Measurements from ENCODE around the gene MYOF. TPM values are rescaled to one million over a fixed set of nuclear protein-coding genes. Genes with fewer than 3 reads are reported as not detected.

MYOF gene
- total and polyA plus RNA-seq, 8 donors: 5.0 to 111 (median 36.0) TPM

DNA sequence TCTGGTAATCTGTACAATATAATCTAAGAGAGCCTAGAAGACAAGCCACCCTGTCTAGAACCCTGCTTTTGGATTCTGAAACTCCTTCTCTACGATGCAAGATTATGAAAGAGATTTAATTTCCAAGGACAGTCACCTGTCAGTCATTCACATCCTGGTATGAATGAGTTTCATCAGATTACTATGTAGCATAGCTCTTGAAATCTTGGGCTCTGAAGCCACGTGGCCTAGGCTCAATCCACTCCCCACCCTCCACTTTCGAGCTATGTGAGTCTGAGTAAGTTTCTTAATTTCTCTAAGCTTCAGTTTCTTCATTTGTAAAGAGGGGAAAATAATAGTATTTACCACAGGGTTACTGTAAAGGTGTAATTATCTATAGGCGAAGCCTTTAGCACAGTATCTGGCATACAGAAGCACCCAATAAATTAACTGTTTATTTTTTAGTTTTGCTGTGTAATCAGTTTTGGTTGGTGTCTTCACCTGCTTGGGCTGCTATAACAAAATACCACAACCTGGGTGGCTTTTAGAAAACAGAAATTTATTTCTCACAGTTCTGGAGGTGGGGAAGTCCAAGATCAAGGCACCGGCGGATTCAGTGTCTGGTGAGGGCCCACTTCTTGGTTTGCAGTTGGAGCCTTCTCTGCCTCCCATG is 71.3 kb downstream of the MYOF start:
- peaks cover 0 to 32% (median 9%) of the 10 kb centered on the region in 4 donors for H3K4me1 ChIP-seq
- DNase-seq: no peak
- no peaks in the 10 kb centered on the region for H3K27me3 ChIP-seq
- no peak overlapping the region for H3K4me3 ChIP-seq
- intact Hi-C loops (cut with DNase I; ENCODE audit: low total_unique reads): no loop called here
- no peak for TF ChIP-seq POLR2AphosphoS5 (IDR thresholded peaks at IDR 0.05)
- no peaks in the 10 kb centered on the region for H3K9me3 ChIP-seq
- peaks cover 4 to 42% (median 25%) of the 10 kb centered on the region in 4 donors for H3K36me3 ChIP-seq
- H3K27ac ChIP-seq: no peak overlapping the region
- WGBS, 5 donors: 76 to 94% (median 84%) methylated on average over 6 of the region's 6 CpGs

- no peak for DNase-seq
- H3K36me3 ChIP-seq: peaks cover 4 to 40% (median 28%) of the 10 kb centered on the region in 4 donors
- no peak overlapping the region for H3K27ac ChIP-seq
- WGBS, 5 donors: 70 to 82% (median 78%) methylated on average over 8 of the region's 8 CpGs
- no peak overlapping the region for H3K4me3 ChIP-seq
- no peaks in the 10 kb centered on the region for H3K9me3 ChIP-seq
- intact Hi-C loops (cut with DNase I; ENCODE audit: low total_unique reads): no loop called here
- no peaks in the 10 kb centered on the region for H3K27me3 ChIP-seq
- TF ChIP-seq POLR2AphosphoS5 (IDR thresholded peaks at IDR 0.05) (no peak), POLR2A (IDR thresholded peaks at IDR 0.05) (no peak), EP300 (IDR thresholded peaks at IDR 0.05) (no peak)
- TF ChIP-seq, protein P1, sequence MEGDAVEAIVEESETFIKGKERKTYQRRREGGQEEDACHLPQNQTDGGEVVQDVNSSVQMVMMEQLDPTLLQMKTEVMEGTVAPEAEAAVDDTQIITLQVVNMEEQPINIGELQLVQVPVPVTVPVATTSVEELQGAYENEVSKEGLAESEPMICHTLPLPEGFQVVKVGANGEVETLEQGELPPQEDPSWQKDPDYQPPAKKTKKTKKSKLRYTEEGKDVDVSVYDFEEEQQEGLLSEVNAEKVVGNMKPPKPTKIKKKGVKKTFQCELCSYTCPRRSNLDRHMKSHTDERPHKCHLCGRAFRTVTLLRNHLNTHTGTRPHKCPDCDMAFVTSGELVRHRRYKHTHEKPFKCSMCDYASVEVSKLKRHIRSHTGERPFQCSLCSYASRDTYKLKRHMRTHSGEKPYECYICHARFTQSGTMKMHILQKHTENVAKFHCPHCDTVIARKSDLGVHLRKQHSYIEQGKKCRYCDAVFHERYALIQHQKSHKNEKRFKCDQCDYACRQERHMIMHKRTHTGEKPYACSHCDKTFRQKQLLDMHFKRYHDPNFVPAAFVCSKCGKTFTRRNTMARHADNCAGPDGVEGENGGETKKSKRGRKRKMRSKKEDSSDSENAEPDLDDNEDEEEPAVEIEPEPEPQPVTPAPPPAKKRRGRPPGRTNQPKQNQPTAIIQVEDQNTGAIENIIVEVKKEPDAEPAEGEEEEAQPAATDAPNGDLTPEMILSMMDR (IDR thresholded peaks at IDR 0.05): no peak
- peaks cover 0 to 32% (median 9%) of the 10 kb centered on the region in 4 donors for H3K4me1 ChIP-seq
Observed at GRCh38 chr10:93408783-93409182, 73.4 kb downstream of the MYOF start.

DNA sequence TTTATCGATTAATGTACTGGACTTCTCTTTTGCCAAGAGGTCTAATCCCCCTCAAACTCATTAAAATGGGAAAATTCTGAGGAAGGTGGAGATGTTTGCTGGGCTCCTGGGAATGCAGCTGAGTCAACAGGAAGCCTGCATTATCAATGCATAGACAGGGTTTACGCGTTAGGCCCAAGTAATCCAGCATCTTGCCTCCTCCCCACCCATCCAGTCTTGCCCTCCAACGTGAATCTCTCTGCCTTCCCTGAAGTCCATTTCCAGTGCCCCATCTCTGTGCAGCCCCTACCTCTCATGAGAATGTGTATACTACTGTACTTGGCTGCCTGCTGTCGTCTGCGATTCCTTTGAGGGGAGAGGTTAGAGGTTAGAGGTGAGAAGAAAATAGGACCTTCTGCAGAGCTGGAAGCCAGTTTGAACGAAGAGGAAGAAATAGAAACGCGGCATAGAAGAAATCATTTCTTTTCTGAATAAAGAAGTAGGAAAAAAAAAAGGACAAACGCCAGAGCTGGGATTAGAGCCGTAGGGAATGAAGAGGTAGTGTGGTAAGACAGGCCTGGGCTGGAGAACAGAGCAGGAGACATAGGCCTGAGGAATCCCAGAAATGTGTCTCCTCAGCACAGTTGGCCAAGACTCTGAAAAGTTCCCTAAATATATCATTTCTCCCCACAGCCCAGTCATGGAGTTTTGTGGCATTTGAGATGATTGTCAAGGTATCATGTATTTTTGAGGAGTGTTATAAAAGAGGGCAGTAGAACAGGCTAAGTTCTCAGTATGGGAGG is 75.6 kb downstream of the MYOF start:
- Histone ChIP-seq H3K4me1 (peaks cover 0 to 15% (median 0%) of the 10 kb centered on the region in 4 donors), H3K36me3 (peaks cover 4 to 61% (median 46%) of the 10 kb centered on the region in 4 donors), H3K4me3 (no peak overlapping the region), H3K9me3 (no peaks in the 10 kb centered on the region), H3K27ac (peak overlapping the region in 1 of 5 donors; percentile 46), H3K27me3 (no peaks in the 10 kb centered on the region)
- 70 to 89% (median 80%) methylated on average over 11 of the region's 11 CpGs for WGBS, 5 donors
- no peak for TF ChIP-seq EP300 (IDR thresholded peaks at IDR 0.05)
- no peak for TF ChIP-seq POLR2A (IDR thresholded peaks at IDR 0.05)
- no peak for TF ChIP-seq POLR2AphosphoS5 (IDR thresholded peaks at IDR 0.05)
- TF ChIP-seq, protein P1 (IDR thresholded peaks at IDR 0.05): no peak
- DNase-seq: peak in 1 of 2 donors; percentile 15
- intact Hi-C loops (cut with DNase I; ENCODE audit: low total_unique reads): no loop called here

DNA sequence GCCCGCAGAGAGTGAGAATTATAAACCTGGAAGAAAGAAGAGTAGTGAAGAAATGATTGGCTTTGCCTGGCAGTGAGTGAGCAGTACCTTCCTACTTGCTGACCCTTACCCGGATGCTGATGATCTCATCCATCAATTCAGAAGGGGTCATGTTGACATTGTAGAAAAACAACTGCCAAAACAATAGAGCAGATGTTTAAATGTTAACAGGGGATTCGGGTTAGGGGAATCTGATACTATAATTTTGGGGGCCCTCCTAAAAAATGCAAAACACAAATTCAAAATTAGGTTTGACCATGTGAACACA is 78.1 kb downstream of the MYOF start:
- no peaks in the 10 kb centered on the region for H3K9me3 ChIP-seq
- no peak overlapping the region for H3K4me3 ChIP-seq
- peaks cover 4 to 68% (median 55%) of the 10 kb centered on the region in 4 donors for H3K36me3 ChIP-seq
- no peak for DNase-seq
- TF ChIP-seq, protein P1 (IDR thresholded peaks at IDR 0.05): no peak
- TF ChIP-seq EP300 (IDR thresholded peaks at IDR 0.05) (no peak), POLR2AphosphoS5 (IDR thresholded peaks at IDR 0.05) (no peak), POLR2A (IDR thresholded peaks at IDR 0.05) (no peak)
- intact Hi-C loops (cut with DNase I; ENCODE audit: low total_unique reads): no loop called here
- H3K4me1 ChIP-seq: peaks cover 0 to 14% (median 0%) of the 10 kb centered on the region in 4 donors
- H3K27me3 ChIP-seq: no peaks in the 10 kb centered on the region
- no peak overlapping the region for H3K27ac ChIP-seq
- WGBS, 5 donors: 61 to 81% (median 74%) methylated on average over 3 of the region's 3 CpGs

All from stomach (tissue), 9 donors.